H9 (cell line): ENCODE data around the gene DMD. TPM values are rescaled to one million over a fixed set of nuclear protein-coding genes. Genes with fewer than 3 reads are reported as not detected.

ENCODE experiments used
- DNase-seq: peaks from one replicate; pipeline ENCODE4 v3.0.0-alpha.2; 2017
- H2AFZ ChIP-seq: one replicate; pipeline ENCODE4 v1.6.1; 2013; ENCODE audit warnings: mild to moderate bottlenecking, low read length, control low read depth, moderate library complexity
- H2AK5ac ChIP-seq: 2 replicates; pipeline ENCODE4 v1.6.1; 2013; ENCODE audit warnings: low read length, control low read depth, mixed read lengths; ENCODE audit not compliant: insufficient read length
- H2BK120ac ChIP-seq: one replicate; pipeline ENCODE4 v1.6.1; 2013; ENCODE audit warnings: low read depth, mild to moderate bottlenecking, low read length, control low read depth, inconsistent platforms; ENCODE audit not compliant: poor library complexity, severe bottlenecking
- H2BK12ac ChIP-seq: 2 replicates; pipeline ENCODE4 v1.6.1; 2013; ENCODE audit warnings: low read length, control low read depth, mixed read lengths, low read depth; ENCODE audit not compliant: insufficient read length
- H2BK15ac ChIP-seq: 2 replicates; pipeline ENCODE4 v1.6.1; 2013; ENCODE audit warnings: low read depth, low read length, control low read depth
- H2BK20ac ChIP-seq: one replicate; pipeline ENCODE4 v1.6.1; 2013; ENCODE audit warnings: low read depth, mild to moderate bottlenecking, low read length, control low read depth, inconsistent platforms; ENCODE audit not compliant: poor library complexity, severe bottlenecking
- H2BK5ac ChIP-seq: 2 replicates; pipeline ENCODE4 v1.6.1; 2013; ENCODE audit warnings: low read length, control low read depth, mixed read lengths; ENCODE audit not compliant: insufficient read length
- H3K14ac ChIP-seq: 2 replicates; pipeline ENCODE4 v1.6.1; 2013; ENCODE audit warnings: low read length, control low read depth; ENCODE audit not compliant: insufficient read depth
- H3K18ac ChIP-seq: 2 replicates; pipeline ENCODE4 v1.6.1; 2013; ENCODE audit warnings: low read depth, mild to moderate bottlenecking, mixed read lengths, low read length, control low read depth; ENCODE audit not compliant: insufficient read length
- H3K23ac ChIP-seq: 2 replicates; pipeline ENCODE4 v1.6.1; 2013; ENCODE audit warnings: low read length, control low read depth, mixed read lengths, low read depth; ENCODE audit not compliant: insufficient read length
- H3K23me2 ChIP-seq: 2 replicates; pipeline ENCODE4 v1.6.1; 2013; ENCODE audit warnings: low read depth, mild to moderate bottlenecking, mixed read lengths, low read length, control low read depth; ENCODE audit not compliant: insufficient read length, poor library complexity, severe bottlenecking
- H3K27ac ChIP-seq: 2 replicates; pipeline ENCODE4 v1.5.1; 2013; ENCODE audit warnings: low read length, control low read depth, mixed read lengths, low read depth; ENCODE audit not compliant: insufficient read length
- H3K27me3 ChIP-seq: 2 replicates; pipeline ENCODE4 v1.6.1; 2013; ENCODE audit warnings: low read length, control low read depth, inconsistent platforms; ENCODE audit not compliant: insufficient read depth
- H3K4ac ChIP-seq: 2 replicates; pipeline ENCODE4 v1.6.1; 2013; ENCODE audit warnings: low read depth, mild to moderate bottlenecking, control low read depth, inconsistent platforms, low read length, moderate library complexity
- H3K4me1 ChIP-seq: 2 replicates; pipeline ENCODE4 v1.6.1; 2013; ENCODE audit warnings: low read length, control low read depth, inconsistent platforms; ENCODE audit not compliant: insufficient read depth
- H3K4me2 ChIP-seq: 2 replicates; pipeline ENCODE4 v1.6.1; 2013; ENCODE audit warnings: low read length, control low read depth, mixed read lengths; ENCODE audit not compliant: insufficient read length, insufficient read depth
- H3K56ac ChIP-seq: 2 replicates; pipeline ENCODE4 v1.6.1; 2013; ENCODE audit warnings: low read depth, mild to moderate bottlenecking, mixed read lengths, low read length, control low read depth; ENCODE audit not compliant: insufficient read length
- H3K79me1 ChIP-seq: 2 replicates; pipeline ENCODE4 v1.6.1; 2013; ENCODE audit warnings: low read depth, mild to moderate bottlenecking, moderate library complexity, low read length, control low read depth, inconsistent platforms; ENCODE audit not compliant: insufficient read depth, poor library complexity, severe bottlenecking
- H3K79me2 ChIP-seq: 2 replicates; pipeline ENCODE4 v1.6.1; 2013; ENCODE audit warnings: low read length, control low read depth, inconsistent platforms; ENCODE audit not compliant: insufficient read depth
- H3K9ac ChIP-seq: 2 replicates; pipeline ENCODE4 v1.6.1; 2013; ENCODE audit warnings: low read length, control low read depth, mixed read lengths; ENCODE audit not compliant: insufficient read length; ENCODE audit errors: extremely low read depth
- H3K9me3 ChIP-seq: one replicate; pipeline ENCODE4 v1.6.1; 2013; ENCODE audit warnings: low read depth, low read length, inconsistent platforms; ENCODE audit not compliant: control insufficient read depth
- H3T11ph ChIP-seq: one replicate; pipeline ENCODE4 v1.6.1; 2013; ENCODE audit warnings: mild to moderate bottlenecking, low read length, control low read depth, inconsistent platforms
- H4K20me1 ChIP-seq: one replicate; pipeline ENCODE4 v1.6.1; 2013; ENCODE audit not compliant: control insufficient read depth, insufficient read length, insufficient read depth
- H4K5ac ChIP-seq: 2 replicates; pipeline ENCODE4 v1.6.1; 2013; ENCODE audit warnings: low read depth, mild to moderate bottlenecking, mixed read lengths, low read length, control low read depth; ENCODE audit not compliant: insufficient read length
- H4K8ac ChIP-seq: replicated peaks from 2 replicates; pipeline ENCODE4 v1.6.1; 2013; ENCODE audit warnings: low read length, control low read depth, mixed read lengths, low read depth; ENCODE audit not compliant: insufficient read length
- H4K91ac ChIP-seq: 2 replicates; pipeline ENCODE4 v1.6.1; 2013; ENCODE audit warnings: low read depth, mild to moderate bottlenecking, moderate library complexity, mixed read lengths, low read length, control low read depth; ENCODE audit not compliant: insufficient read length
- H3K27ac Mint-ChIP-seq, 3 experiments: 2 replicates in 2 of 3; 3 replicates in 1 of 3; pipeline ENCODE4 v1.8.0; 2020 to 2021; ENCODE audit warnings: mixed read lengths in 3 of 3, mild to moderate bottlenecking in 1 of 3, moderate library complexity in 1 of 3
- H3K27me3 Mint-ChIP-seq: 2 replicates; pipeline ENCODE4 v1.8.0; 2021; ENCODE audit warnings: low read depth, mild to moderate bottlenecking, moderate library complexity, mixed read lengths
- H3K36me3 Mint-ChIP-seq, 3 experiments: 2 replicates in 2 of 3; 3 replicates in 1 of 3; pipeline ENCODE4 v1.8.0; 2020 to 2021; ENCODE audit warnings: low read depth in 3 of 3, mixed read lengths in 3 of 3; ENCODE audit not compliant: insufficient read depth in 1 of 3
- H3K4me1 Mint-ChIP-seq, 2 experiments: 2 replicates each; pipeline ENCODE4 v1.8.0; 2020; ENCODE audit warnings: mixed read lengths in 2 of 2
- H3K4me3 Mint-ChIP-seq, 2 experiments: 2 replicates in 1 of 2; 3 replicates in 1 of 2; pipeline ENCODE4 v1.8.0; 2020 to 2021; ENCODE audit warnings: mild to moderate bottlenecking in 2 of 2, mixed read lengths in 2 of 2, moderate library complexity in 1 of 2
- H3K9me3 Mint-ChIP-seq, 2 experiments: 2 replicates in 1 of 2; 3 replicates in 1 of 2; pipeline ENCODE4 v1.8.0; 2020; ENCODE audit warnings: mild to moderate bottlenecking in 2 of 2, mixed read lengths in 2 of 2, moderate library complexity in 1 of 2
- WGBS: extraction: QIAGEN DNeasy Blood & Tissue Kit; methylation state at CpG from one replicate; pipeline ENCODE4 v1.1.7; 2013; ENCODE audit warnings: missing lambda C conversion rate, low lambda C conversion rate, mixed read lengths; ENCODE audit not compliant: insufficient read length; ENCODE audit errors: extremely low coverage; 5-methylcytosine and 5-hydroxymethylcytosine counted together
- total RNA-seq: library from RNA; stranded (reverse); gene quantifications from 2 replicates; pipeline ENCODE4 v1.2.1, GENCODE V29; 2021
- TF ChIP-seq, protein P1 (sequence below): fragments of 200-600 bp; sonication (generic); conservative IDR thresholded peaks from 3 replicates; pipeline ENCODE4 v1.8.0; 2021; ENCODE audit warnings: antibody characterized with exemption, mild to moderate bottlenecking

DMD gene
- total RNA-seq, 1 experiment from 2014 or later = 3.8 TPM

DNA sequence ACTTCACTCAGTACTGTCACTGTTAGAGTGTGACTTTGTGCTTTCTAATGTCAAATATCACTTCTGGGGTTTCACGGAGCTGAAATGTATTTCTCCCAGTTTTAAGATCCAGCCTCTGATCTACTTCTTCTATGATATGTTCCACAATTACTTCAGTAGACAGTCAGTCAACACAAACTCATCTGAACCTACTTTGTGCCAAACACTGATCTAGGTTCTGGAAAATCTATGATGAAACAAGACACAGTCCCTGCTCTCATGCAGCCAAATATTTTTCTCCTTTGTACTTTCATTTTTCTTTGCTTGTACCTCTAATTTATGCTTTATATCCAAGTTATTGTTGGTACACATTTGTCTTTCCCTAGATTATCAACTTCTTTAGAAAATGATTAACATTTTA is 1498.2 kb downstream of the DMD start:
- Histone ChIP-seq H3K23ac (no peak overlapping the region), H2BK12ac (no peak overlapping the region), H3K9me3 (no peaks in the 10 kb centered on the region), H2BK20ac (no peak overlapping the region), H2BK120ac (no peak overlapping the region), H3K56ac (no peak overlapping the region), H4K20me1 (no peaks in the 10 kb centered on the region), H3K4ac (no peak overlapping the region), H3T11ph (no peak overlapping the region), H3K14ac (no peak overlapping the region), H3K27ac (no peak overlapping the region), H2BK5ac (no peak overlapping the region), H4K5ac (no peak overlapping the region), H3K4me1 (no peaks in the 10 kb centered on the region), H2AFZ (no peak overlapping the region), H3K4me2 (no peak overlapping the region), H2AK5ac (no peak overlapping the region), H3K79me2 (no peaks in the 10 kb centered on the region), H3K18ac (no peak overlapping the region), H3K9ac (no peak overlapping the region), H4K91ac (no peak overlapping the region), H3K79me1 (no peaks in the 10 kb centered on the region), H4K8ac (no peak overlapping the region), H3K27me3 (no peaks in the 10 kb centered on the region), H3K23me2 (no peaks in the 10 kb centered on the region), H2BK15ac (no peak overlapping the region)
- TF ChIP-seq, protein P1, sequence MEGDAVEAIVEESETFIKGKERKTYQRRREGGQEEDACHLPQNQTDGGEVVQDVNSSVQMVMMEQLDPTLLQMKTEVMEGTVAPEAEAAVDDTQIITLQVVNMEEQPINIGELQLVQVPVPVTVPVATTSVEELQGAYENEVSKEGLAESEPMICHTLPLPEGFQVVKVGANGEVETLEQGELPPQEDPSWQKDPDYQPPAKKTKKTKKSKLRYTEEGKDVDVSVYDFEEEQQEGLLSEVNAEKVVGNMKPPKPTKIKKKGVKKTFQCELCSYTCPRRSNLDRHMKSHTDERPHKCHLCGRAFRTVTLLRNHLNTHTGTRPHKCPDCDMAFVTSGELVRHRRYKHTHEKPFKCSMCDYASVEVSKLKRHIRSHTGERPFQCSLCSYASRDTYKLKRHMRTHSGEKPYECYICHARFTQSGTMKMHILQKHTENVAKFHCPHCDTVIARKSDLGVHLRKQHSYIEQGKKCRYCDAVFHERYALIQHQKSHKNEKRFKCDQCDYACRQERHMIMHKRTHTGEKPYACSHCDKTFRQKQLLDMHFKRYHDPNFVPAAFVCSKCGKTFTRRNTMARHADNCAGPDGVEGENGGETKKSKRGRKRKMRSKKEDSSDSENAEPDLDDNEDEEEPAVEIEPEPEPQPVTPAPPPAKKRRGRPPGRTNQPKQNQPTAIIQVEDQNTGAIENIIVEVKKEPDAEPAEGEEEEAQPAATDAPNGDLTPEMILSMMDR = no peak
- Mint-ChIP-seq H3K4me3 (no peak overlapping the region), H3K4me1 (peaks cover 0 to 3% of the 10 kb centered on the region in 2 experiments; a peak in 1 of 4 replicates), H3K9me3 (peaks cover 33 to 34% of the 10 kb centered on the region in 2 experiments), H3K36me3 (no peaks in the 10 kb centered on the region), H3K27ac (no peak overlapping the region), H3K27me3 (no peaks in the 10 kb centered on the region)
- no peak for DNase-seq
- no CpG with 5 or more reads among the region's 1 CpG for WGBS
